H9 (cell line): ENCODE measurements around the gene KCNAB1. TPM values are rescaled to one million over a fixed set of nuclear protein-coding genes. Genes with fewer than 3 reads are reported as not detected.

Experiments used
- DNase-seq: peaks from one replicate; pipeline ENCODE4 v3.0.0-alpha.2; 2017
- H2AFZ ChIP-seq: one replicate; pipeline ENCODE4 v1.6.1; 2013; ENCODE audit warnings: mild to moderate bottlenecking, low read length, control low read depth, moderate library complexity
- H2AK5ac ChIP-seq: 2 replicates; pipeline ENCODE4 v1.6.1; 2013; ENCODE audit warnings: low read length, control low read depth, mixed read lengths; ENCODE audit not compliant: insufficient read length
- H2BK120ac ChIP-seq: one replicate; pipeline ENCODE4 v1.6.1; 2013; ENCODE audit warnings: low read depth, mild to moderate bottlenecking, low read length, control low read depth, inconsistent platforms; ENCODE audit not compliant: poor library complexity, severe bottlenecking
- H2BK12ac ChIP-seq: 2 replicates; pipeline ENCODE4 v1.6.1; 2013; ENCODE audit warnings: low read length, control low read depth, mixed read lengths, low read depth; ENCODE audit not compliant: insufficient read length
- H2BK15ac ChIP-seq: 2 replicates; pipeline ENCODE4 v1.6.1; 2013; ENCODE audit warnings: low read depth, low read length, control low read depth
- H2BK20ac ChIP-seq: one replicate; pipeline ENCODE4 v1.6.1; 2013; ENCODE audit warnings: low read depth, mild to moderate bottlenecking, low read length, control low read depth, inconsistent platforms; ENCODE audit not compliant: poor library complexity, severe bottlenecking
- H2BK5ac ChIP-seq: 2 replicates; pipeline ENCODE4 v1.6.1; 2013; ENCODE audit warnings: low read length, control low read depth, mixed read lengths; ENCODE audit not compliant: insufficient read length
- H3K14ac ChIP-seq: 2 replicates; pipeline ENCODE4 v1.6.1; 2013; ENCODE audit warnings: low read length, control low read depth; ENCODE audit not compliant: insufficient read depth
- H3K18ac ChIP-seq: 2 replicates; pipeline ENCODE4 v1.6.1; 2013; ENCODE audit warnings: low read depth, mild to moderate bottlenecking, mixed read lengths, low read length, control low read depth; ENCODE audit not compliant: insufficient read length
- H3K23ac ChIP-seq: 2 replicates; pipeline ENCODE4 v1.6.1; 2013; ENCODE audit warnings: low read length, control low read depth, mixed read lengths, low read depth; ENCODE audit not compliant: insufficient read length
- H3K23me2 ChIP-seq: 2 replicates; pipeline ENCODE4 v1.6.1; 2013; ENCODE audit warnings: low read depth, mild to moderate bottlenecking, mixed read lengths, low read length, control low read depth; ENCODE audit not compliant: insufficient read length, poor library complexity, severe bottlenecking
- H3K27ac ChIP-seq: 2 replicates; pipeline ENCODE4 v1.5.1; 2013; ENCODE audit warnings: low read length, control low read depth, mixed read lengths, low read depth; ENCODE audit not compliant: insufficient read length
- H3K27me3 ChIP-seq: 2 replicates; pipeline ENCODE4 v1.6.1; 2013; ENCODE audit warnings: low read length, control low read depth, inconsistent platforms; ENCODE audit not compliant: insufficient read depth
- H3K4ac ChIP-seq: 2 replicates; pipeline ENCODE4 v1.6.1; 2013; ENCODE audit warnings: low read depth, mild to moderate bottlenecking, control low read depth, inconsistent platforms, low read length, moderate library complexity
- H3K4me1 ChIP-seq: 2 replicates; pipeline ENCODE4 v1.6.1; 2013; ENCODE audit warnings: low read length, control low read depth, inconsistent platforms; ENCODE audit not compliant: insufficient read depth
- H3K4me2 ChIP-seq: 2 replicates; pipeline ENCODE4 v1.6.1; 2013; ENCODE audit warnings: low read length, control low read depth, mixed read lengths; ENCODE audit not compliant: insufficient read length, insufficient read depth
- H3K56ac ChIP-seq: 2 replicates; pipeline ENCODE4 v1.6.1; 2013; ENCODE audit warnings: low read depth, mild to moderate bottlenecking, mixed read lengths, low read length, control low read depth; ENCODE audit not compliant: insufficient read length
- H3K79me1 ChIP-seq: 2 replicates; pipeline ENCODE4 v1.6.1; 2013; ENCODE audit warnings: low read depth, mild to moderate bottlenecking, moderate library complexity, low read length, control low read depth, inconsistent platforms; ENCODE audit not compliant: insufficient read depth, poor library complexity, severe bottlenecking
- H3K79me2 ChIP-seq: 2 replicates; pipeline ENCODE4 v1.6.1; 2013; ENCODE audit warnings: low read length, control low read depth, inconsistent platforms; ENCODE audit not compliant: insufficient read depth
- H3K9ac ChIP-seq: 2 replicates; pipeline ENCODE4 v1.6.1; 2013; ENCODE audit warnings: low read length, control low read depth, mixed read lengths; ENCODE audit not compliant: insufficient read length; ENCODE audit errors: extremely low read depth
- H3K9me3 ChIP-seq: one replicate; pipeline ENCODE4 v1.6.1; 2013; ENCODE audit warnings: low read depth, low read length, inconsistent platforms; ENCODE audit not compliant: control insufficient read depth
- H3T11ph ChIP-seq: one replicate; pipeline ENCODE4 v1.6.1; 2013; ENCODE audit warnings: mild to moderate bottlenecking, low read length, control low read depth, inconsistent platforms
- H4K20me1 ChIP-seq: one replicate; pipeline ENCODE4 v1.6.1; 2013; ENCODE audit not compliant: control insufficient read depth, insufficient read length, insufficient read depth
- H4K5ac ChIP-seq: 2 replicates; pipeline ENCODE4 v1.6.1; 2013; ENCODE audit warnings: low read depth, mild to moderate bottlenecking, mixed read lengths, low read length, control low read depth; ENCODE audit not compliant: insufficient read length
- H4K8ac ChIP-seq: replicated peaks from 2 replicates; pipeline ENCODE4 v1.6.1; 2013; ENCODE audit warnings: low read length, control low read depth, mixed read lengths, low read depth; ENCODE audit not compliant: insufficient read length
- H4K91ac ChIP-seq: 2 replicates; pipeline ENCODE4 v1.6.1; 2013; ENCODE audit warnings: low read depth, mild to moderate bottlenecking, moderate library complexity, mixed read lengths, low read length, control low read depth; ENCODE audit not compliant: insufficient read length
- H3K27ac Mint-ChIP-seq, 3 experiments: 2 replicates in 2 of 3; 3 replicates in 1 of 3; pipeline ENCODE4 v1.8.0; 2020 to 2021; ENCODE audit warnings: mixed read lengths in 3 of 3, mild to moderate bottlenecking in 1 of 3, moderate library complexity in 1 of 3
- H3K27me3 Mint-ChIP-seq: 2 replicates; pipeline ENCODE4 v1.8.0; 2021; ENCODE audit warnings: low read depth, mild to moderate bottlenecking, moderate library complexity, mixed read lengths
- H3K36me3 Mint-ChIP-seq, 3 experiments: 2 replicates in 2 of 3; 3 replicates in 1 of 3; pipeline ENCODE4 v1.8.0; 2020 to 2021; ENCODE audit warnings: low read depth in 3 of 3, mixed read lengths in 3 of 3; ENCODE audit not compliant: insufficient read depth in 1 of 3
- H3K4me1 Mint-ChIP-seq, 2 experiments: 2 replicates each; pipeline ENCODE4 v1.8.0; 2020; ENCODE audit warnings: mixed read lengths in 2 of 2
- H3K4me3 Mint-ChIP-seq, 2 experiments: 2 replicates in 1 of 2; 3 replicates in 1 of 2; pipeline ENCODE4 v1.8.0; 2020 to 2021; ENCODE audit warnings: mild to moderate bottlenecking in 2 of 2, mixed read lengths in 2 of 2, moderate library complexity in 1 of 2
- H3K9me3 Mint-ChIP-seq, 2 experiments: 2 replicates in 1 of 2; 3 replicates in 1 of 2; pipeline ENCODE4 v1.8.0; 2020; ENCODE audit warnings: mild to moderate bottlenecking in 2 of 2, mixed read lengths in 2 of 2, moderate library complexity in 1 of 2
- WGBS: extraction: QIAGEN DNeasy Blood & Tissue Kit; methylation state at CpG from one replicate; pipeline ENCODE4 v1.1.7; 2013; ENCODE audit warnings: missing lambda C conversion rate, low lambda C conversion rate, mixed read lengths; ENCODE audit not compliant: insufficient read length; ENCODE audit errors: extremely low coverage; 5-methylcytosine and 5-hydroxymethylcytosine counted together
- total RNA-seq: library from RNA; stranded (reverse); gene quantifications from 2 replicates; pipeline ENCODE4 v1.2.1, GENCODE V29; 2021
- TF ChIP-seq, protein P1 (sequence below): fragments of 200-600 bp; sonication (generic); conservative IDR thresholded peaks from 3 replicates; pipeline ENCODE4 v1.8.0; 2021; ENCODE audit warnings: antibody characterized with exemption, mild to moderate bottlenecking

KCNAB1 gene
- total RNA-seq, 1 experiment from 2014 or later, result 3.7 TPM

- no peak overlapping the region for H3K56ac ChIP-seq
- no peaks in the 10 kb centered on the region for H4K20me1 ChIP-seq
- TF ChIP-seq, protein P1, sequence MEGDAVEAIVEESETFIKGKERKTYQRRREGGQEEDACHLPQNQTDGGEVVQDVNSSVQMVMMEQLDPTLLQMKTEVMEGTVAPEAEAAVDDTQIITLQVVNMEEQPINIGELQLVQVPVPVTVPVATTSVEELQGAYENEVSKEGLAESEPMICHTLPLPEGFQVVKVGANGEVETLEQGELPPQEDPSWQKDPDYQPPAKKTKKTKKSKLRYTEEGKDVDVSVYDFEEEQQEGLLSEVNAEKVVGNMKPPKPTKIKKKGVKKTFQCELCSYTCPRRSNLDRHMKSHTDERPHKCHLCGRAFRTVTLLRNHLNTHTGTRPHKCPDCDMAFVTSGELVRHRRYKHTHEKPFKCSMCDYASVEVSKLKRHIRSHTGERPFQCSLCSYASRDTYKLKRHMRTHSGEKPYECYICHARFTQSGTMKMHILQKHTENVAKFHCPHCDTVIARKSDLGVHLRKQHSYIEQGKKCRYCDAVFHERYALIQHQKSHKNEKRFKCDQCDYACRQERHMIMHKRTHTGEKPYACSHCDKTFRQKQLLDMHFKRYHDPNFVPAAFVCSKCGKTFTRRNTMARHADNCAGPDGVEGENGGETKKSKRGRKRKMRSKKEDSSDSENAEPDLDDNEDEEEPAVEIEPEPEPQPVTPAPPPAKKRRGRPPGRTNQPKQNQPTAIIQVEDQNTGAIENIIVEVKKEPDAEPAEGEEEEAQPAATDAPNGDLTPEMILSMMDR, result no peak
- H3K27me3 ChIP-seq, result no peaks in the 10 kb centered on the region
- H3K4me2 ChIP-seq, result no peak overlapping the region
- Mint-ChIP-seq H3K9me3 (no peaks in the 10 kb centered on the region), H3K36me3 (no peaks in the 10 kb centered on the region), H3K4me1 (no peaks in the 10 kb centered on the region), H3K4me3 (no peak overlapping the region), H3K27me3 (no peaks in the 10 kb centered on the region), H3K27ac (no peak overlapping the region)
- H3K79me1 ChIP-seq, result no peaks in the 10 kb centered on the region
- H4K8ac ChIP-seq, result no peak overlapping the region
- H3K23me2 ChIP-seq, result no peaks in the 10 kb centered on the region
- no peak overlapping the region for H2AK5ac ChIP-seq
- no peak overlapping the region for H2BK15ac ChIP-seq
- no peak overlapping the region for H2BK120ac ChIP-seq
- peak overlapping the region; percentile 57 for H2AFZ ChIP-seq
- no peaks in the 10 kb centered on the region for H3K79me2 ChIP-seq
- no peak overlapping the region for H3T11ph ChIP-seq
- no CpG with 5 or more reads among the region's 8 CpGs for whole genome bisulfite sequencing
- DNase-seq, result no peak
- no peak overlapping the region for H3K4ac ChIP-seq
- no peak overlapping the region for H3K23ac ChIP-seq
- H3K18ac ChIP-seq, result no peak overlapping the region
- H3K9me3 ChIP-seq, result no peaks in the 10 kb centered on the region
- H2BK20ac ChIP-seq, result no peak overlapping the region
- no peak overlapping the region for H3K9ac ChIP-seq
- H2BK12ac ChIP-seq, result no peak overlapping the region
- H2BK5ac ChIP-seq, result no peak overlapping the region
- no peak overlapping the region for H4K91ac ChIP-seq
- no peaks in the 10 kb centered on the region for H3K4me1 ChIP-seq
- H4K5ac ChIP-seq, result no peak overlapping the region
- no peak overlapping the region for H3K27ac ChIP-seq
- no peak overlapping the region for H3K14ac ChIP-seq
Measured at GRCh38 chr3:156143136-156143535, 22.8 kb downstream of the KCNAB1 start.
